KG1 (cell line): ENCODE results near the gene SYP.
"Not testable (repeated sequence)": the region's sequence is repeated elsewhere in the genome, so short reads cannot be mapped to it uniquely, and the experiment has no call there.

Experiments
- DNase-seq: peaks from one replicate; lab custom pipeline; 2025; lab: John Stamatoyannopoulos, UW

SYP gene

DNA sequence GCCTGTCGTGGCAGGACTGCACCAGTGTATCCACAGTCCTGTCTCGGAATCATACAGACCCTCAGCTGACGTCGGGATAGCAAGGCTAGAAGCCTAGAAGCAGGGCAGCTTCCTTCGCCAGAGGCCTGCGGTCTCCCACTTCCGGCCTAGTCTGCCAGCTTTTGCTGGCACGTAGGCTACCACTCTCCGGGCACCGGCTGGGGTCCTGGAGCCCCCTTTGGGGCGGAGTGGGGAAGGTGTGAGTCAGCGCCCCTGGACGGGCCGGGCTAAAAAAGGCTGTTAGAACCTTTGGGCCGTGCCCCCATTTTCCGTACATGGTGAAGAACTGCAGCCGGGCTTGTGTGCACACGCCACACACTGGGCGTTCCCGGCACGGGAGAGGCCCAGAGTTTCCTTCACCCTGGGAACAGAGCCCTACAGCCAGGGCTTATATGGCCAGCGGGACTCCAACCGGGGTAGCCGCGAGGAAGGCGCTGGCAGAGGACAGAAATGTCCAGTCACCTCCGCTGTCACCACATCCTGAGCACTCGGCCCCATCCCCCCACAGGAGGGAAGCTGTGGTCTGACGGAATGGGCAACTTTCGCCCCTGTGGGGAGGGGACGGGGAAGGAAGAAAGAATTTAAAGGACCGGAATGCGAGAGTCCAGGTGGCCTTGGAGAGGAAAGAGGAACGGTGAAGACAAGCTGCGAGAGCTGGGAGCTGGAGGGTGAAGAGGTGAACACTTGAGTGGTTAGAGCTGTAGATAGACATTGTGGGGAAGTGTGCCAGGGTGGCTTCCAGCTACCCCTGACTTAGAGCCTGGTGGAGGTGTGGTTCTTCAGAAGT lies 32.9 kb downstream of the SYP start:
- DNase-seq: peak; percentile 81

DNA sequence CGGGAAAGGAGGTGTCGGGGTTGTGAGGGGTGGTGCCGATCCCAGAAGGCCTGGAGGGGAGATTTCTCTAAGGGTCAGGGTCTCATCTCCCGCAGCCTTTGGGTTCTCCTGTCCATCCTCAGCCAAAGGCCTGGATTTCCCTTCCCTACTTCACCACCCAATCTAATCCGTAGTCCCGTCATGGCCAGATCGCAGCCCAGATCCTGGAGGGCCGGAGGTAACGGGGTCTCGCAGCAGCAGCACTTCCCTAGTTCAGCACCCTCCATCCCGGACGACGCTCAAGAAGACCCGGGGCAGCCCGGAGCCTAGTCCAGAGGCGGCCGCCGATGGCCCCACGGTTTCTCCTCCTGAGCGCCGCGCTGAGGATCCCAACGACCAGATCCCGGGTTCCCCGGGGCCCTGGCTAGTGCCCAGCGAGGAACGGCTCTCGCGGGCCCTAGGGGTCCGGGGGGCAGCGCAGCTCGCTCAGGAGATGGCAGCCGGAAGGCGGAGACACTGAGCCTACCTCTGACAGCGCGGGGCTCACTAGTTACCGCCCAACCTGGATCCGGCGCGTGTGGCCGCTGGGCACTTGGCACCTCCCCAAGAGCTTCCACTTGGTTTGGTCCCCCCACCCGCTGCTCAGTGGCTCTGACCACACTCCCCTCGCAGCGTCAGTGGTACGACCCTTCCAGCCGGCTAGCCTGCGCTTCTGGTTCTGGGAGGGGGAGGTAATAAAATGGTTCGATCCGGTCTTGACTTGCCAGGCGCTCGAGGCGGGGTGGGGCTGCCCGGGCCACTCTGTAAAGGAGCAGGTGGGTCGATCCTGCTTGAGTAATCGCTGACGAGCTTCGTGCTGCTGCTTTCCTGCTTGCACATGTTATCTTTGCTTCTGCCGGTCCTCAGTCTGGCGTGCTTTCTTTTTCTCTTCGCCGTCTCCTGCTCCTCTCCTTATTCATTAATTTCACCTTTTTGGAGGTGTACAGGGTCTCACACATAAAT lies 33.8 kb downstream of the SYP start:
- peak; percentile 50 for DNase-seq

DNA sequence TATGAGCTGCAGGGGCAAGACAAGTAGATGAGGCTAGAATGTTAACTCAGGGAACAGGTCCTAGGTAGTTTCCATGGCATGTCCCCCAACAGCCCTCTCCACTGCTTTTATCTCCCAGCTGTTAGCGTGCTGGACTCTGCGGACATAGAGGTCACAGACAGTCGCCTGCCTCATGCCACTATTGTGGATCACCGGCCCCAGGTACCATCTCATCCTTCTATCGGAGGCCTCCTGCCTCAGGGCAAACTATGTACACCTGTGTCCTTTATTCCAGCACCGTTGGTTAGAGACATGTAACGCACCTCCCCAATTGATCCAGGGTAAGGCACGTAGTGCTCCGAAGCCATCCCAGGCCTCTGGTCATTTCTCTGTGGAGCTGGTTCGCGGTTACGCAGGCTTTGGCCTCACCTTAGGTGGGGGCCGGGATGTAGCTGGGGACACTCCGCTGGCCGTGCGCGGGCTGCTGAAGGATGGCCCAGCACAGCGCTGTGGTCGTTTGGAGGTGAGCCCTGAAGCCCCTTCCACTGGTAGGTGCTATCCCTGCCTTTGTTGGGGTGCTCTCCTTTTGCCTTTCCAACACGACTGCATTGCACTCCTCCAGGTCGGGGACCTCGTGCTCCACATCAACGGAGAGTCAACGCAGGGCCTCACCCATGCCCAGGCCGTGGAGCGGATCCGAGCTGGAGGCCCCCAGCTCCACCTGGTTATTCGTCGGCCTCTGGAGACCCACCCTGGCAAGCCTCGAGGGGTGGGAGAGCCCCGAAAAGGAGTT lies 35.2 kb downstream of the SYP start:
- no peak for DNase-seq

DNA sequence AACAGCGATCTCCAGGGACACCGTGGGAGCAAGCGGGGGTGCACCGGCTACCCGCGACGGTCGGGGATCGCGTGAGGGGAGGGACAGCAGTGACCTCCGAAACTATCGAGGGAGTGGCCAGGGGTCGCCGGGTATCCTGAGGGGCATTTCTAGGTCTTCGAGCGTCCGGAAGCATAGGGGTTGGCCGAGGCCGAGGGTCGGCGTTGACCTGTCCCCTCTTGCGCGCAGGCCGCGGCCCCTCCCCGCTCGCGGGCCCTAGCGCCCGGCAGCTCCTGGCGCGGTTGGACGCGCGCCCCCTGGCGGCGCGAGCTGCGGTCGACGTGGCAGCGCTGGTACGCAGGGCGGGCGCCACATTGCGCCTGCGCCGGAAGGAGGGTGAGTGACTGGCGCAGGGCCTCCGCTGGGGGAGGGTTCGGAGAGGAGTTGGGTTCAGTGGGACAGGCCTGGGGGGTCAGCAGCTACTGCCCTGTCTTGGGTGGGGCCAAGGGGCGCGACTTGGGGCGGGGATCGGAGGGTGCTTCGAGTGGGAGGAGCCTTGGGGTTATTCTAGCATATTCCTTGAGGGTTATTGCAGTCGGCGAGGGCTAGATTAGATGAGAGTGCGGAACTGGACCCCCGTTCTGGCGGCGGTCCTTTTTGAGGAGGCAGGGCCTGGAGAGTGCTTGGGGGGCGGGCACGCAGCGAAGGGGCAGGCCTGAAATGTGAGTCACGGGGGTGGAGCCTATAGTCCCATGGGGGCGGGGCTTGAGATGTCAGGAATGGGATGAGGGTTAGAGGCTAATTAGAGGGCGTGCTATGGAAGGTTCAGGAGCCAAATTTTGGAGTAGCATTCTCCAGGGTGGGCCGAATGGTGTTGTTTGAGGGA lies 36.2 kb downstream of the SYP start:
- DNase-seq: peak; percentile 46

DNA sequence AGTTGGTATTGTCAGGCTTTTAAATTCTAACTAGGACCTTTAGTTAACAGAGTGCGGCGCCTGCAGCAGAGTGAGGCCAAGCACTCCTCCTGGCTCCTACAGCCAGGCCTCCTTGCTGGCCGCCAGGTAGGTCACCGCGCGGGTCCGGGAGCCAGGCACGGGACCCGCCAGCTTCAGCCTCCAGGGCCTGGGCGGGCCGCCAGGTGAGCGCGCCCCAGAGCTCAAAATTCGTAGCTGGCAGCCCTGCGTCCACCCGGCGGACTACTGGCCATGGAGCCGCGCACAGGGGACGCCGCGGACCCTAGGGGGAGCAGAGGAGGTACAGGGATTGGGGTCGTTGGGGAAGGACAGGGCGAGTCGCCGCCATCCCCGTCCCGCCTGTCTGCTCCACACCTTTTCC lies 37.4 kb downstream of the SYP start, which contains the start of gene MAGIX:
TSS of gene MAGIX (plus strand) at position 139 of the 400 bp plus-strand sequence. CDS start at position 271, 132 bp downstream.
- DNase-seq: no peak

DNA sequence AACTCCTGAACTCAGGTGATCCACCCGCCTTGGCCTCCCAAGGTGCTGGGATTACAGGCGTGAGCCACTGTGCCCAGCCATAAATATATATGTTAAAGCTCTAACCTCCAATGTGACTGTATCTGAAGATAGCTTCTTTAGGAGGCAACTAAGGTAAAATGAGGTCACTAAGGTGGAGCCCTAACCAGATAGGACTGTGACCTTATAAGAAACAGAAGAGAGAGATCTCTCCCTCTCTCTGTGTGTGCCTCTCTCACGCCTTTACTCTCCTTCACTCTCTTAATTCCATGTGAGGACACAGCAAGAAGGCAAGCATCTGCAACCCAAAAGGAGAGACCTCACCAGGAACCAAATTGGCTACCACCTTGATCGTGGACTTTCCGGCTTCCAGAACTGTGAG lies 38.4 kb downstream of the SYP start:
- no peak for DNase-seq

DNA sequence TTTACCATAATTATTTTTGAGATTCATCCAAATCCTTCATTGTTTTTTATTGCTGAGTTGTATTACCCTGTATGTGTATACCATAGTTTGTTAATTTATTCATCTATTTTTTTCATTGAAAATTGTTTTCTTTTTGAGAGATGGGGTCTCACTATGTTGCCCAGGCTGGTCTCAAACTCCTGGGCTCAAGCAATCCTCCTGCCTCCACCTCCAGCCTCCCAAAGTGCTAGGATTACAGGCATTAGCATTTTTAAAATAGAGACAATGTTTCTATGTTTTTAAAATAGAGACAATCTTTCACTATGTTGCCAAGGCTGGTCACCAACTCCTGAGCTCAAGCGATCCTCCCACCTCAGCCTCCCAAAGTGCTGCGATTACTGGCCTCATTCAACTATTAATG lies 39.1 kb downstream of the SYP start:
- no peak for DNase-seq

DNA sequence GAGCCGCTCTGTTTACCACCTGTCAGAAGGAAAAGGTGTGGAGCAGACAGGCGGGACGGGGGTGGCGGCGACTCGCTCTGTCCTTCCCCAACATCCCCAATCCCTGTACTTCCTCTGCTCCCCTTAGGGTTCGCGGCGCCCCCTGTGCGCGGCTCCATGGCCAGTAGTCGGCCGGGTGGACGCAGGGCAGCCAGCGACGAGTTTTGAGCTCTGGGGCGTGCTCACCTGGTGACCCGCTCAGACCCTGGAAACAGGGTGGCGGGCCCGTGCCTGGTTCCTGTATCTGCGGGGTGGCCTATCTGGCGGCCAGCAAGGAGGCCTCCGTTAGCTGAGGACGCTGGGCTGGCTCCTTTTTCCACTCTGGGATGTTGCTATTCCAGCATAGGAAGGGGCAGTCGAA lies 42.8 kb downstream of the SYP start:
- no peak for DNase-seq

DNA sequence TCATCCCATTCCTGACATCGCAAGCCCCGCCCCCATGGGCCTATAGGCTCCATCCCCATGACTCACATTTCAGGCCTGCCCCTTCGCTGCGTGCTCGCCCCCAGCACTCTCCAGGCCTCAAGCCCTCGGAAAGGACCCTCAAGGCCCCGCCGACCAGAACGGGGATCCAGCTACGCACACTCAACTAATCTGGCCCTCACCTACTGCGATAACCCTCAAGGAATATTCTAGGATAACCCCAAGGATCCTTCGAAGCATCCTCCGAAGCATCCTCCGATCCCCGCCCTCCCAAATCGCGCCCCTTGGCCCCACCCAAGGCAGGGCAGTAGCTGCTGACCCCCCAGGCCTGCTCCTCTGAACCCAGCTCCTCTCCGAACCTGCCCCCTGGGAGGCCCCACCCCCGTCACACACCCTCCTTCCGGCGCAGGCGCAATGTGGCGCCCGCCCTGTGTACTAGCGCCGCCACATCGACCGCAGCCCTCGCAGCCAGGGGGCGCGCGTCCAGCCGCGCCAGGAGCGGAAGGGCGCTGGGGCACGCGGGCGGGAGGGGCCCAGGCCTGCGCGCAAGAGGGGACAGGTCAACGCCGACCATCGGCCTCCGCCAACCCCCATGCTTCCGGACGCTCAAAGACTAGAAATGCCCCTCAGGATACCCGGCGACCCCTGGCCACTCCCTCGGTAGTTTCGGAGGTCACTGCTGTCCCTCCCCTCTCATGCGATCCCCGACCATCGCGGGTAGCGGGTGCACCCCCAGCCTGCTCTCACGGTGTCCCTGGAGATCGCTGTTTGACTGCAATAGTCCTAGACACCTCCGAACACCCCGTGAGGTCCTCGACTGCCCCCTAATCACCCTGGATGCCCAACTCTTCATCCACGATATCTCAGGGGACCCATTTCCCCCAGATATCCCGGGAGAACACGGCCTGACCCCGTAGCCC lies 43.8 kb downstream of the SYP start:
- DNase-seq: peak; percentile 26

DNA sequence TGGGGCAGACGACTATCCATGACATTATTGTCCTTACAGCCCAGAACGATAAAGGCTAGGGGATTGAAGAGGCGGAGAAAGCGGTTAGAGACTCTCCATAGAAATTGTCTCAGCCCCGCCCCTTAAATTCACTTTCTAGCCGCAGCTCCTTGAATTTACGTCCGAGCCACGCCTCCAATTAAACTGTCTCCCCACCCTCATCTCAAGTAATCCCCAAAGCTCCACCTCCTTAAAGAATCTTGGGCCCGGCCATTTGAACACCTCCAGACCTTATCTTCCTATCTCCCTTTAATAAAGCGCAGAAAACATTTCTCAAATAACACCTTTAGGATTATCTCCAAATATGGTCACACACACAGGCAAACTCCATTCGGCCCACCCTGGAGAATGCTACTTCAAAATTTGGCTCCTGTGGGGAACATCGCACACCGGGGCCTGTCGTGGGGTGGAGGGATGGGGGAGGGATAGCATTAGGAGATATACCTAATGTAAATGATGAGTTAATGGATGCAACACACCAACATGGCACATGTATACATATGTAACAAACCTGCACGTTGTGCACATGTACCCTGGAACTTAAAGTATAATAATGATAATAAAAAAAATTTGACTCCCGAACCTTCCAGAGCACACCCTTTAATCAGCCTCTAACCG lies 44.6 kb downstream of the SYP start:
- DNase-seq: no peak

DNA sequence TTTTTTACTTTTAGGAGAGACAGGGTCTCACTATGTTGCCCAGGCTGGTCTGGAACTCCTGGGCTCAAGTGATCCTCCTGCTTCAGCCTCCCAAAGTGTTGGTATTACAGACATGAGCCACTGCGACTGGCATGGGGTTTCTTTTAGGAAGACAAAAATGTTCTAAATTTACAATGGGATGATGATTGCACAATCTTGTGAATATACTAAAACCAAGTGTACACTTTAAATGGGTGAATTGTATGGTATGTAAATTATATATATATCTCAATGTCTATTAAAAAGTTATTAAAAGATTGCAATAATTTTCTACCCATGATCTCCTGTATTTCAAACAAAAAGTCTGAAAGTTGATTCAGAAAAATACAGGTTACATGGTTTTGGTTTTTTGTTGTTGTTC lies 46.5 kb downstream of the SYP start:
- no peak for DNase-seq

DNA sequence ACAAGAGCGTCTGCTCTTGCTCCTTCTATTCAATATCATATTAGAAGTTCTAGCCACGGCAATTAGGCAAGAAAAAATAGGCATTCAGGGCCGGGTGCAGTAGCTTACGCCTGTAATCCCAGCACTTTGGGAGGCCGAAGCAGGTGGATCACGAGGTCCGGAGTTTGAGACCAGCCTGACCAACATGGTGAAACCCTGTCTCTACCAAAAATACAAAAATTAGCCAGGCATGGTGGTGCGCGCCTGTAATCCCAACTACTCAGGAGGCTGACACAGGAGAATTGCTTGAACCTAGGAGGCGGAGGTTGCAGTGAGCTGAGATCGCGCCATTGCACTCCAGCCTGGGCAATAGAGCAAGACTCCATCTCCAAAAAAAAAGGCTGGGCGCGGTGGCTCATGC lies 50.7 kb downstream of the SYP start:
- not testable (repeated sequence) for DNase-seq

DNA sequence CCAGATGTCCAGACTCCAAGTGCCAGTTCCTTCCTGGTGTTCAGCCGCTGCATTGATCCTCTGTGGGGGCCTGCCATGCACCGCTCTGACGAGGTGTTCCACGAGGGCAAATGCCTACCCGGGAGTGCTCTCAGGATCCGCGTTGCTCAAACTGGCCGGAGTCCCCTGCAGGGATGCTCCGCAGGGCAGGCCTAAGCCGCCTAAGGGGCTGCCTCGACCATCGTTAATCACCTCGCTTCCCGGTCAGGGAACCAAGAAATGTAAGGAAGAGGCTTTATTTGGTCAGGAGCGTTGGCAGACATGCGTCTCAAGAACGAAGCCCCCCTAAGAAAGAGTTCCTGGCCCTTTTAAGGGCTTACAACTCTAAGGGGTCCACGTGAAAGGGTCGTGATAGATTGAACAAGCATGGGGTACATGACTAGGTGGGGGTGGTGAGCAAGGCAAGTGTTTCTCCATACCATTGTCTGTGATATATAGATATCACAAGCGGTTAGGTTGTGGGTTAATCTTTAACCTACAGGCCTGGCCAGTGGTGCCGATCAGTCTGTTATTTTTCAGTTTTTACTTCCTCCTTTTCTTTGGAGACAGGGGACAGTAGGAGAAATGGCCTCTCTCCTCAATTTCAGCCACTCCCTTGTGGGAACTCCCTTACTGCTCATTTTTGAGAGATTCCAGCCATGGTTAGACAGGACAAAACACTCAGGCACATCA lies 51.4 kb downstream of the SYP start:
- DNase-seq: not testable (repeated sequence)

DNA sequence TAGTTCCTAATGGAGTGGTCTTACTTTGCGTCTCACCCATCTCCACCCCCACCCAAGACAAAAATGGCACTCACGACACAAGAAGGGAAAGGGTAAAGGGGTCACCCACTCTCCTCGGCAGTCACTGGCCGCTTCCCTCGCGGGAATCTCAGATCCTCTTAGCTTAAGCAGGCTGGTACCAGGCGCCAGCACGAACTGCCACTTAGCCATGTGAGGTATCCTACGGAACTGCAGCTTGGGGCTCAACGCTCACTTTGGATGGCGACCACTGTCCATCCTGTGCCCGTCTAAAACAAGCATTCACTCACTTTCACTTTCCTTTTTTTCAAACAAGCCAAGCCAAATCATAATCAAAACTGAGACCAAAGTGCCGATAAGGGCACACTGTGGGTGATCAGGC lies 52.1 kb downstream of the SYP start:
- no peak for DNase-seq

DNA sequence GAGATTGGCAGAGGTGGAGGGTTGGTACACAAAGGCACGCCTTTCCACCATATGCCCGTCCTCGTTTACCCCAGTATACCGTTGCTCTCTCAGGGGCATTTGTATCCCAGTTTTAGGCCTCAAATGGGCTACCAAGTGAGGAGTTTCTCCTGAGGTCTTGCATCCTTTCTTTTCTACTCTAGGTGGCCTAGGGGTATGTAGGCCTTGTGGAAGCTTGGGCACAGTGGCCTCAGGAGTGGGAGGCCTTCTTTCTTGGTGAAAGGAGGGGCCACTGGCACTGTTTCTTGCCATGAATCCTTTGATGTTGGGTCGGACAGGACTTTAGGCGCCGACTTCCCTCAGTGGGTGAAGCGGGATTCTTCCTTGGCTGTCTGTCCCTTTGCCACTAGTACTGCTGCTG lies 52.7 kb downstream of the SYP start:
- no peak for DNase-seq

DNA sequence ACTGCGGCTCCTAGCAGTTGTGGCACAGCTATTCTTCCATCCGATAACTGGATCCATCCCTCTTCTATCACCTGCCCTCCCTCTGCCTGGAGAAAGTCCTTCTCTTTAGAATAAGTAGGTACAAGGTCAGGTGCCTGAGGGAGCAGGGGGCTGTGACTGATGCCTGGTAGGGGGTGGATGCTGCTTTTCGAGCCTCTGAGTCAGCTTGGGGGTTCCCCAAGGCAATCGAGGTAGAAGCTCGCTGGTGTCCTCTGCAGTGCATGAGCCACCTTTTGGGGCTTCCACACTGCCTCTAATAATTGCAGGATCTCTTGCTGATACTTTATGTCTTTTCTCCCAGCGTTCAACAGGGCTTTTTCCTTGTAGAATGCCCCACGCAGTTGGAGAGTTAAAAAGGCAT lies 56.8 kb downstream of the SYP start:
- DNase-seq: not testable (repeated sequence)

DNA sequence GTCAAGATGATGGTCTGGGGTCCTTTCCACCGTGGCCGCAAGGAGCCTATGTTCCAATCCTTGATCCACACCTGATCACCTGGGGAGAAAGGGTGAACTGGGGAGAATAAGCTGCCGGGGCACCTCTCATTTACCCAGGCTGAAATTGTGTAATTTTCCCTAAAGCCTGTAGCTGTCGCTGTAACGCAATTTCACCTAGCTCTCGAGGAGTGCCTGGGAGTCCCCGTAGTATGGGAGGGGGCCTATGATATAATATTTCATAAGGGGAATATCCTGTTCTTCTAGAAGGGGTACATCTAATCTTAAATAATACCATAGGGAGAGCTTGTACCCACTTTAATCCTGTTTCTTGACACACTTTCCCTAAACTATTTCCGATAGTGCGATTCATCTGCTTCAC lies 57.7 kb downstream of the SYP start:
- not testable (repeated sequence) for DNase-seq

DNA sequence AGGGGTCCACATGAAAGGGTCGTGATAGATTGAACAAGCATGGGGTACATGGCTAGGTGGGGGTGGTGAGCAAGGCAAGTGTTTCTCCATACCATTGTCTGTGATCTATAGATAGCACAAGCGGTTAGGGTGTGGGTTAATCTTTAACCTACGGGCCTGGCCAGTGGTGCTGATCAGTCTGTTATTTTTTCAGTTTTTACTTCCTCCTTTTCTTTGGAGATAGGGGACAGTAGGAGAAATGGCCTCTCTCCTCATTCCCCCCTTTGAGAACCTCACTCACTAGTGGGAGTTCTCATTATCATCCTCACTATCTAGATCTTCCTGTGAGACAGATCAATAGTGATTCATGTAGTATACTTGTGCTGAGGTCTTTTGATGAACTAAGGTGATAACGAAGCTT lies 60.3 kb downstream of the SYP start:
- no peak for DNase-seq
